BJ (cell line): ENCODE measurements around the gene ANKRD12. TPM values are rescaled to one million over a fixed set of nuclear protein-coding genes. Genes with fewer than 3 reads are reported as not detected.

ENCODE experiments used
- CTCF ChIA-PET: fragments of 350-600 bp; formaldehyde crosslinking; extraction: SDS; loops from one replicate; lab custom pipeline; 2021; ENCODE audit warnings: antibody characterized with exemption, inconsistent platforms; lab: Yijun Ruan, JAX
- POLR2A ChIA-PET: fragments of 300-600 bp; sonication (Branson Sonifier 250); formaldehyde crosslinking; extraction: SDS; loops from one replicate; lab custom pipeline; 2021; ENCODE audit warnings: antibody characterized with exemption; lab: Charles Lee
- DNase-seq: peaks from one replicate; pipeline ENCODE4 v3.0.0-alpha.2; 2011; ENCODE audit warnings: low read depth
- H3K27me3 ChIP-seq: 2 replicates; pipeline ENCODE4 v1.6.0; 2011; ENCODE audit warnings: low read length; ENCODE audit not compliant: control insufficient read depth, insufficient read depth
- H3K36me3 ChIP-seq: 2 replicates; pipeline ENCODE4 v1.5.1; 2011; ENCODE audit warnings: low read length; ENCODE audit not compliant: control insufficient read depth, insufficient read depth
- H3K4me3 ChIP-seq: 2 replicates; pipeline ENCODE4 v1.5.1; 2011; ENCODE audit warnings: low read depth, mild to moderate bottlenecking, control low read depth, low read length
- CTCF ChIP-seq: IDR thresholded peaks from 2 replicates; pipeline ENCODE4 v1.5.1; 2011; ENCODE audit warnings: low read depth, mild to moderate bottlenecking, control low read depth, inconsistent platforms, low read length, moderate library complexity; ENCODE audit not compliant: insufficient read depth
- polyA plus RNA-seq: library from polyadenylated mRNA; depleted of rRNA; stranded (reverse); fragments of >200 nt; gene quantifications from 2 replicates; pipeline ENCODE4 v1.2.3, GENCODE V29; 2011

ANKRD12 gene
- polyA plus RNA-seq, 1 experiment = 3.0 TPM

GRCh38 chr18:9216459-9216858 lies 79.9 kb downstream of the ANKRD12 start:
- Histone ChIP-seq H3K36me3 (0 out of 2 replicates have a peak, but pooled peaks cover 2% of the 10 kb centered on the region), H3K4me3 (no peak overlapping the region), H3K27me3 (no peaks in the 10 kb centered on the region)
- no peak for DNase-seq
- POLR2A ChIA-PET = no interaction called here
- no peak for TF ChIP-seq CTCF
- CTCF ChIA-PET = interaction anchor here (0.6 to 1.1 kb wide), 2 partner anchors 143 to 921 kb away, joined by 3 read pairs; no protein-coding TSS in a partner anchor

GRCh38 chr18:9217743-9218451 lies 81.3 kb downstream of the ANKRD12 start:
- Histone ChIP-seq H3K27me3 (no peaks in the 10 kb centered on the region), H3K36me3 (peaks cover 2% of the 10 kb centered on the region; the same call in 1 of the 2 replicates), H3K4me3 (no peak overlapping the region)
- TF ChIP-seq CTCF = no peak
- ChIA-PET POLR2A (no interaction called here), CTCF (interaction anchor here (1.6 kb wide), 1 partner anchor 17 kb away, joined by 3 read pairs; no protein-coding TSS in a partner anchor)
- no peak for DNase-seq

- ChIA-PET POLR2A (no interaction called here), CTCF (interaction anchor here (1.0 kb wide), 1 partner anchor 296 kb away, joined by 3 read pairs; no protein-coding TSS in a partner anchor)
- Histone ChIP-seq H3K27me3 (no peaks in the 10 kb centered on the region), H3K36me3 (peaks cover 1% of the 10 kb centered on the region; the same call in 1 of the 2 replicates), H3K4me3 (no peak overlapping the region)
- TF ChIP-seq CTCF = no peak
- no peak for DNase-seq
These were observed 84.5 kb downstream of the ANKRD12 start for GRCh38 chr18:9221040-9221439.

GRCh38 chr18:9221661-9222060 lies 85.1 kb downstream of the ANKRD12 start:
- ChIA-PET CTCF (interaction anchor here (1.0 kb wide), 1 partner anchor 295 kb away, joined by 3 read pairs; no protein-coding TSS in a partner anchor), POLR2A (no interaction called here)
- Histone ChIP-seq H3K27me3 (no peaks in the 10 kb centered on the region), H3K4me3 (no peak overlapping the region), H3K36me3 (peaks cover 3% of the 10 kb centered on the region; the same call in 1 of the 2 replicates)
- DNase-seq = no peak
- TF ChIP-seq CTCF = no peak

- no peak for DNase-seq
- POLR2A ChIA-PET = no interaction called here
- no peak for TF ChIP-seq CTCF
These were observed 86.8 kb downstream of the ANKRD12 start for GRCh38 chr18:9223356-9223755.

More at GRCh38 chr18:9223356-9223755, 86.8 kb downstream of the ANKRD12 start:
- no peaks in the 10 kb centered on the region for H3K27me3 ChIP-seq
- no peak overlapping the region for H3K4me3 ChIP-seq
- CTCF ChIA-PET = no interaction called here
- H3K36me3 ChIP-seq = peaks cover 3% of the 10 kb centered on the region; the same call in 1 of the 2 replicates
